ENCODE data around the gene TCOF1.

Gene TCOF1

GRCh38 chr5:150323092-150323491 is 34.4 kb upstream of the TCOF1 start:
- DNase-seq, result no peak

DNA sequence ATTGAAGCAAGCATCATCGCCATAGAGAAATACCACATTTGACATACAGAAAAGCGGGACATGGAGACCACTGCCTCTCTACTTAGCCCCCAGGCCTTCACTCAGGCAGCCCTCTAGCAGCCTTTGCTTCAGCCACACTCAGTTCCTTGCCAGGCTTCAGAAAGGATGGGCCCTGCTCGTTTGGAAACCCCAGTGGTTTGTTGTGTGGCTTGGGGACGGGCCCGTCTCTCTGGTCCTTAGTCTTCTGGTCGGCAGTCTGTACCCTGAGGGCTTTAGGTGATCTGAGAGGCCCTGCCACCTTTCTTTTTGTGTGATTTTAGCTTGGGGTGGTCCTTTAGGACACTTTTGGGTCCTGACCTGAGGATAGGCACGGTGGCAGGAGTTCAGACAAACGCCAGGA is 33.7 kb upstream of the TCOF1 start:
- DNase-seq, result no peak

DNA sequence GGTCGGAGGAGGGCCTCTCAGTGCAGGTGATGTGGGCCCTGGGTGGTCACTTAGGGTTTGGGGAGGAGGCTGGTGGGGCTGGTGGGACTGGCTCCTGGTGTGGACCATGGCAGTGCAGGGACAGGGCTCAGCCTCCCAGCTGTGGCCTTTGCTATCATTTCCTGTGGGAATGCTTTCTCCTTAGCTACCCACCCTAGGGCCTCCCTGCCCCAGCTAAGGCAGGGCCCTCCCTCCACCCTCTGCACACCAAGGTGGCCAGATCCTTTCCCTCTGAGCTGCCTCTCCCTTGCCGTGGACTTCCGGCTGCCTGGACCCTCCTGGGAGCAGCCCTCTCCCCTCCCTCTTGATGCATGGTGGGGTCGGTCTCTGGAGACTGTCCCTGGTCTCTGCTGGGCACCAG is 32.1 kb upstream of the TCOF1 start:
- DNase-seq, result no peak

DNA sequence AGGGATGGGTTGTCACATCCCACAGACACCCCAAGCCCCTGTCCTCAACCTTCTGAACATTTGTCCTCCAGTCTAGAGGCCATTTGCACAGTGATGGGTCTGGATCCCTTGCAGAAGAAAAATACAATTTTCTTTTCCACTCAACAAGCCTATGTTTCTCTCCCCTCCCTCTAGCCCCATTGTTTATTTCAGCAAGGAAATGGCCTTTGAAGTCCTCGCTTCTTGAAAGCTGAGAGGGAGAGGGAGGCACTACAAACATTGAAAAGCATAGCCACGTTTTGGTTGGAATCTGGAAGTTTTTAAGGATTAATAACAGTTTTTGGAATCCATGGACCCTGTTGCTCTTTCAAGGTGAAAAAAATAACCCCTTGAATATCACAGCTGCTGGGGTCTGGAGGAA is 30.8 kb upstream of the TCOF1 start:
- no peak for DNase-seq

- no peak for DNase-seq
Observed at GRCh38 chr5:150327139-150327538, 30.4 kb upstream of the TCOF1 start.

DNA sequence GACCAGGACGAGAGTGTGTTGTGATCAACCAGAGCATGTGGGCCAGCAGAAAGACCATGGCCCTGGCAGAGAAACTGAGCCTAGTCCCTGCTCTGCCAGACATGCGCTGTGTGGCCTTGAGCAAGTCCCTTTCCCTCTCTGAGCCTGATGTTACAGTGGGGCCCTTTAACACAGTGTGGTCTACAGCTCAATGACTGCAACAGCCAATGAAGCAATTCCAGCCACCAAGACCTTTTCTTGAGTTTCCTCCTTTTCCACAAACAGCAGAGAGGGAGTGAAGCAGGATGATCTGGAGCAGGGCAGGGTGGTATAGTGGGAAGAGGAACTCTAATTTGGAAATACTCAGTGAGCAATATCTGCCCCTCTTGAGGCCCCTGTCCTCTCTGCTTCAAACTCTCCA is 29.0 kb upstream of the TCOF1 start:
- DNase-seq, result no peak

- DNase-seq, result no peak
Observed at GRCh38 chr5:150329038-150329437, 28.5 kb upstream of the TCOF1 start.

- DNase-seq, result no peak
Observed at GRCh38 chr5:150329881-150330876, 27.3 kb upstream of the TCOF1 start.

GRCh38 chr5:150333400-150333799 is 24.1 kb upstream of the TCOF1 start:
- no peak for DNase-seq

DNA sequence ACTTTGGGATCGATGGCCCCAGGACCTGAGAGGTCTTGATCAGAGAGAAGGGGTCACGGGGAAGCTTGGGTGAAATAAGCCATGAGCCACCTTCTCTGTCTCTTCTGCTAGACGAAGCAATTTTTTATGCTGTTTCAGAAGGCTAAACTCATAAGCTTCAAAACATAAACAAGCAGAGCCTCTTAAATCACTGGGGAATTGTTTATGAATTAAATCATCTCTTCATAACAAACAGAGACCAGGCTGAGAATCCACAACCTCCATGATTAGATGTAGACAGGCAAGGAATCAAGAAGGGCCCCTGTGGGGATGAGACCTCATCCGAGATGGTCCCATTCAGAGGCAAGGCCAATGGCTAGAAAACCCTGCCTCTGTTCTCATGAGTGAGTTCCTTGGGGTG is 21.7 kb upstream of the TCOF1 start:
- no peak for DNase-seq

GRCh38 chr5:150338546-150338945 is 19.0 kb upstream of the TCOF1 start:
- no peak for DNase-seq

DNA sequence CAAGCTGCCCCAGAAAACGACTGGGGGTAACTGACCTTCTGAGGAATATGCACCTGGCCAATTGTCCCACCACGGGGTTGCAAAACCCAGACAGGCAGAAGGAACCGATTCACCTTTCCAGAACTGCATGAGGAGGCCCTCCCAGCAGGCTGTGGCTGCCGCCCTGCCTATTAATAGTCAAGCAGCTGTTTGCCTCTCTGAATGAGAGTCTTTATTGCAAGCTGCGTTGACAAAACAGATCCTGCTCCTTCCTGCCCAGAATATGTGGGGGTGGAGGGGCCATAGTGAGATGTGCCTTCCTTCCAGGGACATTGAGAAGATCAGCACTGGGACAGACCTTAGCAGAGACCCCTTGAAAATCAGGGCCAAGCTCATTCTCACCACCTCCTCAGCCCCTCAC is 18.3 kb upstream of the TCOF1 start:
- DNase-seq, result no peak

GRCh38 chr5:150339841-150340240 is 17.7 kb upstream of the TCOF1 start:
- no peak for DNase-seq

- DNase-seq, result no peak
Observed at GRCh38 chr5:150340614-150341255, 16.8 kb upstream of the TCOF1 start.

- no peak for DNase-seq
Observed at GRCh38 chr5:150341331-150341730, 16.2 kb upstream of the TCOF1 start.

GRCh38 chr5:150341989-150342388 is 15.5 kb upstream of the TCOF1 start:
- DNase-seq, result no peak

DNA sequence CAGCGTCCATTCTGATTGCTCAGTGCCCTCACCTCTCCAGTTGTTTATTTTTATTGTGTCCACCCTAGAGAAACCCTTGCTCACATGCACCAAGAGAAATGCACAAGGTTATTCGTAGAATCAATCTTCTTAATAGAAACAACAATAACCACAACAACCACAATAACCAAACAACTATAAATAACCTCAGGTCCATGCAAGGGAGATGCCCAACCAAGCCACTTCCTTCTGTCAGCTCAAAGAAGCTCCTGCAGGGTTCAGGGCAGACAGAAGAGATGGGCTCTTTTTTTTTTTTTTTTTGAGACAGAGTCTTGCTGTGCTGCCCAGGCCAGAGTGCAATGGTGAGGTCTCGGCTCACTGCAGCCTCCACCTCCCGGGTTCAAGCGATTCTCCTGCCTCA is 14.9 kb upstream of the TCOF1 start:
- no peak for DNase-seq

- no peak for DNase-seq
Observed at GRCh38 chr5:150343994-150344631, 13.4 kb upstream of the TCOF1 start.

DNA sequence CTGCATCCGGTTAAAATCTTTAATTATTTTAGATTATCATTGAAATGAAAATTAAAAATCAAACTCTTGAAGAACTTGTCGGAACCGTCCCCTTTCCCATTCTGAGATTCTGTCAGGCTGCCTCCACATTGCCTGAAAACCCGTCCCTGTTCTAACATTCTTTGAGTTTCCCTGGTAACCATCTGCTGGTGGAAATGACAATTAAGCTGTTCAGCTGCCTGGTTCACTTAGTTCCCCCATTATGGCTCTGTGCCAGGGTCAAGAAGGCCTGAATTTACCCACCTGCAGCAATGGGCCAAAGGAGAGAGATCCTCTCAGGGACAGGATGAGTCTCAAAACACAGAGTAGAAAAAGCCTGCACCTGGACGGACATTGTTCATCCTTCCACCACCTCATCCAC is 11.8 kb upstream of the TCOF1 start:
- no peak for DNase-seq

GRCh38 chr5:150346592-150346991 is 10.9 kb upstream of the TCOF1 start:
- no peak for DNase-seq

- DNase-seq, result no peak
Observed at GRCh38 chr5:150347003-150347402, 10.5 kb upstream of the TCOF1 start.

DNA sequence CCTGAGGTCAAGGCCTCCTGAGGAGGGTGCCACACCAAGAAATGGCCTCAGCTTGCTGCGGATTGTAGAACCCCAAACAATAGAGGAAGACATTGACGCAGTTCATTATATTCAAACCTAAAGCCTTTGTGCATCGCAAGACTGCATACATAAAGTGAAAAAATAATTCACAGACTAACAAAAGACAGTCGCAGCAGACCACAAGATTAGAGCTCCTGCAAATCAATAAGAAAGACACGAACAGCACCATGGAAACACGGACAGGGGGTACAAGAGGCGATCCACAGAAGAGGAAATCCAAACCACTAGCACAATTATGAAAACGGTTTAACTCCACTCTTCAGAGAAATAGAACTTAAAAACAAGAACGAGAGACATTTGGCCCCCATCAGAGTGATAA is 10.0 kb upstream of the TCOF1 start:
- no peak for DNase-seq

GRCh38 chr5:150349681-150350275 is 7.7 kb upstream of the TCOF1 start:
- no peak for DNase-seq

All from NCI-H510A treated with DMSO at 0.1 percent for 48 hours (cell line).